ENCODE results near the gene GSTA5.
"Not testable (repeated sequence)": the region's sequence is repeated elsewhere in the genome, so short reads cannot be mapped to it uniquely, and the experiment has no call there.

GSTA5 gene

DNA sequence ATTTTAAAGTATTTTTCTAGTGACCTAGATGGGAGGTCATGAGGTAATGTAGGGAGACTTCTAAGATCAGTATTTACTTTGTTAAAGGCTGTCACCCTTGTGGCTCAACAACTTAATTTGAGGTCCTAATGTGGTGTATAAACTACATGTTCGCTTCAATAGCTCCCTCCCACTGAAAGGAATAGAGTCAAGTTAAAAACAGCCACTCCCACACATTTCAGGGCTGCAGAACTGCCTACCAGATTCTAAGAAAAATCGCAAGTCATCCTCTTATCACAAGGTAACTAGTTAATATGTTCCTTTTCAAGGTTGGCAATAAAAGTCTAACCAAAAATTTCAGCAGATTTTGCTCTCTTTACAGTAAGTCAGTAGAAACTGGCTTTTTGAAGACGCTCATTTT, 52.1 kb downstream of the GSTA5 start:
- no peak for DNase-seq (ENCODE audit: low spot score)

GRCh38 chr6:52787917-52788316, 52.7 kb downstream of the GSTA5 start:
- DNase-seq (ENCODE audit: low spot score), result no peak

DNA sequence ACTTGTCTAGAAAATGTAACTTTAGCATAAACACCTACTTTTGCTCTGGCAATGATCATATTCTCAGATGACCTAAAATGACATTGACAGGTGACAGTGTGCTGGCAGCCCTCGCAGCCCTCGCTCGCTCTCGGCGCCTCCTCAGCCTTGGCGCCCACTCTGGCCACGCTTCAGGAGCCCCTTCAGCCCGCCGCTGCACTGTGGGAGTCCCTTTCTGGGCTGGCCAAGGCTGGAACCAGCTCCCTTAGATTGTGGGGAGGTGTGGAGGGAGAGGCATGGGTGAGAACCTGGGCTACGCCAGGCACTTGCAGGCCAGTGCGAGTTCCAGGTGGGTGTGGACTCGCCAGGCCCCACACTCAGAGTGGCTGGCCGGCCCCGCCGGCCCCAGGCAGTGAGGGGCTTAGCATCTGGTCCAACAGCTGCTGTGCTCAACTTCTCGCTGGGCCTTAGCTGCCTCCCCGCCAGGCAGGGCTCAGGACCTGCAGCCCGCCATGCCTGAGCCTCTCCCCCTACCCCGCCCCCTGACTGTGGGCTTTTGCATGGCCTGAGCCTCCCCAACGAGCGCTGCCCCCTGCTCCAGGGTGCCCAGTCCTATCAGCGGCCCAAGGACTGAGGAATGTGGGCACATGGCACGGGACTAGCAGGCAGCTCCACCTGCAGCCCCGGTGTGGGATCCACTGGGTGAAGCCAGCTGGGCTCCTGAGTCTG, 54.2 kb downstream of the GSTA5 start:
- DNase-seq (ENCODE audit: low spot score), result no peak

DNA sequence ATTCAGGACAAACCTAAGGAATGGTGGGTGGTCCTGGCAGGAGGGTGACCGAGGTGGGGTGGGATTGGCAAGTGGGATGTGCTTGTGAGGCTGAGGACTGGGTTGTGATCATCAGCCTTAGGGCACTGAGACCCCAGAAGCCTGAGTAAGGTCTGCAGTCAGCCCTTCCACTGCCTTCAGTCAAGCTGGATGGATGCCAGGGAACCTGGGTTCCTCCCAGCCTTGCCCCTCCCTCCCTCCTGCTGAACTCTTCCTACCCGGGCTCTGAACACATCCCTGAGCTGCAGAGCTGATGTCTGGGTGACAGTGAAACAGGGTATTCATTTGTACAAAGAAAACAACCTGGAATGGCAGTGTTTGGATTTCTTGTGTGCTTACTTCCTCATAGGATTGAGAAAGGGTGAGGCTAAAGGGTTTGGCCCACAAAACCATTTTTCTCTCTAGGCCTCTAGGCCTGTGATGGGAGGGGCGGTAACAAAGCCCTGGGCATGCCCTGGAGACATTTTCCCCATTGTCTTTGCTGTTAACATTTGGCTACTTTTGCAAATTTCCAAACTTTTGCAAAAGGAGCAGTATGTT, 57.8 kb downstream of the GSTA5 start:
- not testable (repeated sequence) for DNase-seq (ENCODE audit: low spot score)

GRCh38 chr6:52782209-52782608, 58.4 kb downstream of the GSTA5 start:
- DNase-seq (ENCODE audit: low spot score), result not testable (repeated sequence)
